Endometrial microvascular endothelial cells (primary cell): ENCODE measurements around the gene CLEC4F. TPM values are rescaled to one million over a fixed set of nuclear protein-coding genes. Genes with fewer than 3 reads are reported as not detected.

ENCODE experiments used
- in situ Hi-C: cut with HindIII; loops from 2 replicates; pipeline ENCODE4 v1.10.0; 2017; ENCODE audit warnings: low sequenced_read_pairs, low pct_unique_long_range_greater_than_20kb; ENCODE audit errors: inconsistent ontology term
- total RNA-seq: library from RNA; depleted of rRNA; stranded (reverse); fragments of >200 nt; gene quantifications from one replicate; pipeline ENCODE4 v1.2.3, GENCODE V29; 2015; ENCODE audit errors: inconsistent ontology term

Gene CLEC4F
- total RNA-seq, 1 donor from 2014 or later, result not detected

DNA sequence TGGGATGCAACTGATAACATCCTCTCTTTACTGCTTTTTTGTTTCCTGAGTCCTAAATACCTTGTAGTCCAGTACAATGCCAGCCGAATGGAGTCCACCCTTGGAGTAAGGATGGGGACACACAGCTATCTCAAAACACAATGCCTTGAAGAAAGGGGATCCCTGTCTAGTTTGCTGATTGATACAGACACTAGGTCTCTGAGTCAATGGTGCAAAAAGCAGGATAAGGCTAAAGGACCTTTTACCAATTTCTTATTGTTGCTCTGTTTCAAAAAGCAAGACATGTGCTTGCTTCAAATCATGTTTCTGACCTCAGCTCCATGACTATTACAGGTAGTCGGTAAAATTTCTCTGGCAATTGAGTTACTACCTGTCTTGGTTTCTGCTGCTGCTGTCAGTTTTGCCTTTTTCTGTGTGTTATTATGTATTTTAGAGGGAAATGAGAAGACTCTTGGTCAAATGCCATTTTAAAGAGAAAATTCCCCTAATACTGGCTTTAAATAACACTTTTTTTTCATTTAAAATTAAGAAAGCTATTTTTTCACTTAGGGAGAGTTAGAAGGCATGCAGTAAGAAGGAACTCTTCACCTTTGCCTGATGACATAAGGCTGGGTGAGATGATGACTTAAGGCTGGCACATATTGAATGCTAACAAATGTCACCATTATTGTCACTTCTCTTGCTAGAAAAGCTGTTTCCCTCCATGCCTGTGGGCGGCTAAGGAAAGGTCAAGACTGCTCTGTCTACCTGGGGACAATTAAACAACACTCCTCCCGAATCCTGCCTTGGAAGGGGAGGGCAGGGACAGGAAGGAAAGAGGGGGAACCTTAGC is 25.0 kb downstream of the CLEC4F start:
- in situ Hi-C loops, result no loop called here

DNA sequence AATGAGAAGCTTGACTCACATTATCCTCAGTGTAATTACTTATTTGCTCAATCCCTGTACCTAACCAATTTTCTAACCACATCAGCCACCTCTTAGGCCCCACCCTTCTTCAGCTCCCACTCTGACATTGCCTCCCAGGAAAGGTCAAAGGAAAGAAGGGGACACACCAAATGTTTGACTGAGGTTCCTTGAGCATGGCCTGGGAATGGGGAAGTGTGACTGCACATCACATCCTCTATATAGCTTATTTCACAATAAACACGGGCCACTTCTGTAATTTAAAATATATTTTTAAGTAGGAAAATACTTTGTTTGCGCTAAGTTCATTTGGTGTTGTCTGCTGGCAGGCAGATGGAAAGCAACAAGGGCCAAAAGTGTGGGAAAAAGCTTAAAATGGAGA is 26.9 kb downstream of the CLEC4F start:
- in situ Hi-C loops, result no loop called here

DNA sequence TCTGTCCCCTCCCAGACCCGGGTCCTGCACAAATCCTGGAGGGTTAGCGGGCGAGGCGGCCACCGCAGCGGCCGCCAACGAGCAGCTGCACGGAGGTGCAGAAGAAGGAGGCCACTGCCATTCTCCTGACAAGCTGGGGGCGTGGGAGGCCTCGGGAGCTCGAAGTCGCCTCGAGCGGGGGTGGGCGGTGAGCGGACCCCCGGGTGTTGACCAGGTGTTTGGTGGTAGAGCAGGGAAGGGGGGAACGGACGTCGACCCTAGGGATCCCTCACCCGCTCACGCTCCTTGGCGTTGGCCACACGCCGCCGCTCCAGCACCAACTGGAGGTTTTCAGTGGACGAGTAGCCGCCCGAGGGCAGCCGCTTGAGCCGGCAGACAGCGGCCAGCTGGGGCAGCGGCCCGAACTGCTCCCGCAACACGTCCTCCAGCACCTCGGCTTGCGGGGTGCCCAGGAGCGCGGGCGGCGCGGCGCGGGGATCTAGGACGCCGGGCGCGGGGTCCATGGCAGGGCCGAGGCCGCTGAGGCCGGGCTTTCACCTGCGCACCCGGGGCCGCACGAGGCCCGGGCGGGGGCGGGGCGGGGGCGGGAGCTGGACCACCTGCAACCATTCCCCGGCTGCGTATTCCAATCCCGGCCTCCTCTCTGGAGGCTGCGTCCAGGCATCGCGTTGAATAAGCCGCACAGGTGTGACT is 30.1 kb downstream of the CLEC4F start, which contains the start of gene FIGLA:
FIGLA (minus strand) TSS at position 508 of the 693 bp plus-strand sequence; CDS start at position 503, 5 bp downstream.
- in situ Hi-C loops, result no loop called here

DNA sequence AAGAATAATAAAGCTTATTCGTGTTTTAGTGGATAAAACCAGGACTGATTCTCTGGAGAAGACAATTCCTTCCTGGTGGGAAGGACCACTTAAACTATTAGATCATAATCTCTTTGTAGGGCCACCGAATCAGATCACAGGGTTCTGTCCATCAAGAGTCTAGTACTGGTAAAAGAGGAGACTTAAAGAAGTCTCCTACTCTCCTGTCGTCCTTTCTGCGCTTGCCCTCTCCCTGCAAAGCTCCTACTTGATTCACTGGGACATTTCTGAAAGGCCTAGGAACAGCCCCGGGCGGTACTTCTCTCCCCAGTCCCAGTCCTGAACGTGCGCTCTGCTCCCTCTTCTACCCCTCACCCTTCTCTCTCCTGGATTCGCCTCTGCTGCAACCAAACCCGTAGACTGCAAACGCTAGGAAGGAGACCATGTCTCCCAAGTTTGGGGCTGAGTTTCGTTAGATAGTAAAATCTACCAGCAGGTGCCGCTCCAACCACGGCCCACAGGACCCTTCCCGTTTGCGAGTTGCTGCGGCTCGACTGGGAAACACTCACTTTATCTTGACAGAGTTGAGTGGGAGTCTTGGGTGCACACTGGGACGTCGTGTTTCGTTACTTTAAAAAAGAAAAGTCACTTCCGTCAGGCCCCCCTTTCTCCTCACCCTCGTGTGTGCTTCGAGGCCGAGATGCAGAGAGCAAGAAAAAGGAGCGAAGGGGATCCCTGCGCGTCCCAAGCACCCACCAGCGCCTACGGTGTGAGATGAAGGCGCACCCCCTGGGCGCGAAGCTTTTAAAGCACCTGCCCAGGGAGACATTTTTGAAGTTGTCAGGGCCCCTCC is 30.9 kb downstream of the CLEC4F start:
- in situ Hi-C loops, result no loop called here

DNA sequence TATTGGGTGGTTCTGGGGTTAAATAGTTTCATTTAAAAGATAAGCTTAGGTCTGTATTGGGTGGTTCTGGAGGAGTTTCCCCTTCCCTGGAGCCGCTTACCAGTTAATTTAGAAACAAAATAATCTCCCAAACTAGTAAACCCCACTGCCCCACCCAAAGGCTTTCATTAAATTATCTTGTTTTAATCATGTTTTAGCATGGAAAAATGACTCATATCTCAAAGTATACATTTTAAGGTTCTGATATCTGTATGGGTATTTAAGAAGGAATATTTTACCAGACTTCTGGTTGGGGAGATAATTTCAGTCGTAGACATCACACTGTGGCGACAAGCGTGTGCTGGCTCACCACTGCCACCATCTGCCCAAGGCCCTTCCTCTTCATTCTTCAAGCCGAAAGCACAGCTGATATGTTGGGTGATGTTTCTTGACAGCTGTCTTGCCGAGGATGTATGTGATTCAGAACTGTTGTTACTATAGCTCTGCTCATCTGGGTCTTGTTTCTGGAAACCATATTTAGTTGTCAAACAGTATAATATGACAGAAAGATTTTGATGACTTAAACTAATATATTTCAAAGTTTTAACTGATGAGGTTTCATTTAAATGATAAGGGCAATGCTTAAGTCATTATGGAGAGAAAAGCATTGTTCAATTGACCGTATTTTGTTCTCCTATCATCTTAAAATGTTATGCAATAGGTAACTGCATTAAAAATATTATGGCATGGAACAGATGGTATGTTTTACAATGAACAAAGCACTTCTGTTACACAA is 35.1 kb downstream of the CLEC4F start:
- in situ Hi-C loops, result no loop called here

DNA sequence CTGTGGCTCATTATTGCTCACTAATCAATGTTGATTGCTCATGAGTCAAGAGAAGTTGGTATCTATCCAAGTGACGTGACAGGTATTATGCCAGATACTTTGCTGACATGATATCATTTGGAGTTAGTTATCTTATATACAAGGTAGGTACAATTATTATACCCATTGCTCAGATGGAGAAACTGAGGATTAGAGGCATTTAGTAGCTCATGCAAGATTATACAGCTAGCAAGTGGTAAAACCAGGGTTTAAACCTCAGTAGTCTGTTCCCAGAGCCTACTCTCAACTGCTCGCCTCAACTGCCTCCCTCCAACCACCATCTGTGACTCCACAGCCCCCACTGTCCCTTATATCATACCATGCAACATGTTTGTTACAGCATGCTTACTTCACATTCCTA is 36.1 kb downstream of the CLEC4F start:
- in situ Hi-C loops, result no loop called here

DNA sequence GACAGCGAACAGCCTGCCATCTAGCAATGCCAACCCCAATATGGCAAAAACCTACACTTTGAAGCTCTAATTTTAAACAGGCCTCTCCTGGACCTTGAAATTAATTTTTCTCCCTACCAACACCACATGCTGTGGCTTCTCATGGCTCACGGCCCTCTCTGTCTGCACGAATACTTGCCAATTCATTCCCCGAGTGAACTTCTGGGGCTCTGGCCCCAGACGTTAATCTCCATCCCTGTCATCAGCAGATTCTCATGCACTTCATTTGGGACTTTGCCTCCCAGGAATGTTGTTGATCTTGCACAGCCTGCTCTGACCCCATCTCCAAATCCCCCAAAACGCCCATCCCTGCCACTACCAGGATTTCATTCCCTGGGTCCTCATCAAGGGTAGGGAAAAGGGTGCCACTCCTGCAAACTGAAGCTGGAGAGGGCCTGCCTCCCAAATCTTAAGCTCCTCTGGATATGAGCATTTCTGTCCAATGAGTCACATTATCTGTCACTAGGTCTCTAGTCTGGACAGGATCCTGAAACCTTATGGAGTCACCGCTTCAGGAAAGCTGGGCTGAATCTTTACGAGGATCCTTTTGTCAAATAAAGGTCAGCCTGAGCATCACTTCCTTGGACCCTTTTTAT is 40.4 kb downstream of the CLEC4F start:
- in situ Hi-C loops, result no loop called here

DNA sequence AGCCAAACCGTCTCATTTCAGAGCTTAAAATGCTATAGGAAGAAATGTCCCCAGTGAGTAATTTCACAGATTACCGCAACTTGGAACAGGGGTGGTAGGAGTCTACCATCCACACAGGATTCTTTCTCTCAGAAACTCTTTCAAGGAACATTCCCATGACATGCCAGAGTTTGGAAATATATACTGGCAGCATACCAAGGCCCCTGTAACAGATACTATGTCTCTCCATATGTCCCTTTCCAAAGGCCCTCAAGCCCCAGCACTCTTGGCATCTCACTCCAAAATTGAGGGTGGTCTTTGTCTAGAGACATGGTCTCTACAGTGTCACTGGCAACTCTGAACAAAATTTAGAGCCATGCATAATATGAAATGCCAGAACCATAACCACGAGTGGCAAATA is 40.9 kb downstream of the CLEC4F start:
- in situ Hi-C loops, result no loop called here

DNA sequence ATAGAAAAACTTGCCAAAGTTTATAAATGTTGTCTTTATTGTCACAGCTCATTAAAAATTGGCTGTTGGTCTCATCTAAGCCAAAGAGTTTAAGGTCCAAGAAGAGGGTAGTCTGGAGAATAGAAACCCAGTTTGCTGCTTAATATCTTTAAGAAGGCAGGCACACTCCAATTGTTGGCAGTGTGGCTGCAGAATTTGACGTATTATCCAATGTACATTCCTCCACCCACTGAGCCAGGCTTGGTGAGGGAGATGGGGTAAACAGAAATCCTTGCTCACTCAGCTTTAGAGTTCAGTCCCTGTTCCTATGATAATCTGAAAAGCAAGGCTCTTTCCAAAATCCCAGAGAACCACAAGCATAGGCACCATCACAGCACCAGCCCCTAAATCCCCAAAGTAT is 41.7 kb downstream of the CLEC4F start:
- in situ Hi-C loops, result no loop called here

DNA sequence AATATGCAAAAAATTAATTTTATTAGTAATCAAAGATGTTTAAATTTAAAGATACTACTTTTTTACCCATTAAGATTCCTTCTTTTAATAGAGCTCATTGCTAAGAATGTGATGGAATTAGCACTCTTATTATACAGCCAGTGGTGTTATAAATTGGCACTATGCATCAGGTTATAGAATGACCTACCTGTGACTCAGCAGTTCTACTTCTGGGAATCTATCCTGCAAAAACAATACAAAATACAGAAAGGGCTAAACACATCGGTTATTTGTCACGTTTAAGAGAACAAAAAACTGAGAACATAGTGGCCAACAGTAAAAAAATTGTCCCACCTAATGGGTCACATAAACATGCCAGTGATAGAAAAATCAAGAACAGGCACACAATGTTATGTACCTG is 42.9 kb downstream of the CLEC4F start:
- in situ Hi-C loops, result no loop called here

DNA sequence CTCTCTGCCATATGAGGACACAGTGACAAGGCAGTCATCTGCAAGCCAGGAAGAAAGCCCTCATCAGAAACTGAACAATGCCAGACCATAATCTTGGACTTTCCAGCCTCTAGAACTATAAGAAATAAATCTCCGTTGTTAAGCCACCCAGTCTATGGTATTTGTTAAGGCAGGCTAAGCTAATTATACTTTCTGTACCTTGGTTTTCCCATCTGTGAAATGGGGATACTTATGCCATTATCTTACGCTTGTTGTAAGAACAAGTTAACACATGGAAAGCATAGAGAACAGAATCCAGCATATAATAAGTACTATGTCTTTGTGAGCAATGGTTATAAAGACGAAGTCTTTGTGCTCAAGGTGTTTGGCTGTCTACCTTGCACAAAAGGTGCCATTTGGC is 44.1 kb downstream of the CLEC4F start:
- in situ Hi-C loops, result no loop called here

DNA sequence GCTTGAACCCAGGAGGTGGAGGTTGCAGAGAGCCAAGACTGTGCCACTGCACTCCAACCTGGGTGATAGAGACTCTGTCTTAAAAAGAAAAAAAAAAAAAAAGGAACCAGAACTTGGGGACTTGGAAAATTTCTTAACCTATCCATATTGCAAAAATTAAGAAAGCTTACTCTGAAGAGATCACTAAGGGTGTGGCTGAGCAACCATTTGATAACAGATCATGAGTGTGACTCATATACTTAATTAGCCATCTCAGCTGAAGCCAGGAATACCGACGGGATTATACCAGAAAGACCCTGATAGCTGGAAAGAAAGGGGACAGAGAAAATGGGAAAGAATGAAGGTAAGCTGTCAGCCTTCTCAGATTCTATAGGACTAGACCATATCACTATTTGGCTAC is 45.3 kb downstream of the CLEC4F start:
- in situ Hi-C loops, result no loop called here

DNA sequence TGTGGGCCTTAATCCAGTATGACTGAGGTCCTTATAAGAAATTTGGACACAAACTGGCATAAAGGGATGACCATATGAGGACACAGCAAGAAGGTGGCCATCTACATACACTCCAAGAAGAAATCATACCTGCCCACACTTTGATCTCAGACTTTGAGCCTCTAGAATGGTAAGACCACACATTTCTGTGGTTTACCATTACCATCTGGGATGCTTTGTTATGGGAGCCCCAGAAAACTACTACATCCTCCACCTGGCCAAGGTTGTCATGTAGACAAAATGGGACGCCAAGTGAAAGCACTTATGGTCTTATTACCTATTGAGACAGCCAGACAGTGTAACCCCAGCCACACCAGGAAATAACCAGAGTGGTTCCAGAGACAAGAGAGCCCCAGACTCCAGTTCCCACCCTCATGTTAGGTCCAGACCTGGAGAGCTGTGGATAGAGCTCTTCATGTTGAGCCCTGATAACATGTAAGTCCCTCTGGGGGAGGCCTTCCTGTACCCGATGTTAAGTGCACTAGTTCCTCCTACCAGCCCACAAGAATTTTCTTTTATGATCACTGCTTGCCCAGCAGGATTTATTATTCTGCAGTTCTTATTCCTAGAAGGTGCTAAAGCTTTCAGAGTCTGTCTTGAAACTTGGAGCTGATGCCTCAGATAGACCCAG is 47.8 kb downstream of the CLEC4F start:
- in situ Hi-C loops, result no loop called here

DNA sequence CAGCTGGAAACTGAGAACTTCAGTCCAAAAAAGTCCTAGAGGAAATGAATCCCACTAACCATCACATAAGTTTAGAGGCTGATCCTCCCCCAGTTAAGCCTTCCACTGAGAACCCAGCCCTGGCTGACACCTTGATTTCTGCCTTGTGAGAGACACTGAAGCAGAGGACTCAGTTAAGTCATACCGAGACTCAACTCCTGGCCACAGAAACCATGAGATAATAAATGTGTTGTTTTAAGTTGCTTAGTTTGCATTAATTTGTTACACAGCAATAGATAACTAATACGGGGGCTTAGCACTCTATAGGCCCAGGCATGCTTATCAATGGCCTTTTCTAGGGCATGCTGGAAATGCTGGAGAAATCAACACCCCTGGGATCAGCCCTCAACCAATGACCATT is 49.0 kb downstream of the CLEC4F start:
- in situ Hi-C loops, result no loop called here

DNA sequence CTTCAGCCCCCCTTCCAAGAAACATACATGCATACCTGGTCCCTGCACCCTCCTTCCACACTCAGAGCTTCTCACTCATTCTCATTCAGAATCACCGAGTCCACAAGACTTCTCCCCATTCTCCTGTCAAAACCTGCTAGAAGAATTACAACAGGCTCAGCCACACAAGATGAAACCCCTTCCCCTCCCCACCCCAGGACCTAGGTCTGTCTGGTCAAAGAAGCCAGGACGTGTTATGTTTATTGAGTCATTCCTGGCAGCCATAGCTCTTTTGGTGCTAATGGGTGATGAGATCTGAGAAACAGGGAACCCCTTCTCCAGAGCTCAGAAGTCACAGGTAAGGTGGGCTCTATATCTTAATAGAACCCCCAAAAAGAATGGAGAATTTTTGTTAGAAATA is 50.9 kb downstream of the CLEC4F start:
- in situ Hi-C loops, result no loop called here

DNA sequence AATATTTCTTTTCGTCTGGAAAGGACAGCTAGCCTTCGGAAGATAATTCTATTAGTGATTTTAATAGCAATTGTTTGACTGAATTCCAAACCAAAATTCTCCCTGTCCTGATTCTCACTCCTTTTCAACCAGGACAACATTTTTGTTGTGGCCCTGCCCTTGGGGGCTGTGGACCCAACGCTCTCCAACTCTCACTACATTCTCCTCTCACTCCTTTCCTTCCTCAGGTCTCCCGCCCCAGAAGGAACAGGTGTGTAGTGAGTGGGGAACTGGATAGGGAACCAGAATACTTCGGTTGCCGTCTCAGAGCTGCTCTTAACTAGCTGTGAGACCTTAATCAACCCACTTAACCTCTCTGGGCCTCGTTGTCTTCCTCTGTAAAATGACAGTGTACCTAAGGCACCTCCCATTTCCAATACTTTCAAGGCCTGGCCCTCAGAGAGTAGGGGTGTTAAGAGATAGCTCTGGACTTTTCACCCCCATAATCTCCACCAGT is 51.8 kb downstream of the CLEC4F start:
- in situ Hi-C loops, result no loop called here

DNA sequence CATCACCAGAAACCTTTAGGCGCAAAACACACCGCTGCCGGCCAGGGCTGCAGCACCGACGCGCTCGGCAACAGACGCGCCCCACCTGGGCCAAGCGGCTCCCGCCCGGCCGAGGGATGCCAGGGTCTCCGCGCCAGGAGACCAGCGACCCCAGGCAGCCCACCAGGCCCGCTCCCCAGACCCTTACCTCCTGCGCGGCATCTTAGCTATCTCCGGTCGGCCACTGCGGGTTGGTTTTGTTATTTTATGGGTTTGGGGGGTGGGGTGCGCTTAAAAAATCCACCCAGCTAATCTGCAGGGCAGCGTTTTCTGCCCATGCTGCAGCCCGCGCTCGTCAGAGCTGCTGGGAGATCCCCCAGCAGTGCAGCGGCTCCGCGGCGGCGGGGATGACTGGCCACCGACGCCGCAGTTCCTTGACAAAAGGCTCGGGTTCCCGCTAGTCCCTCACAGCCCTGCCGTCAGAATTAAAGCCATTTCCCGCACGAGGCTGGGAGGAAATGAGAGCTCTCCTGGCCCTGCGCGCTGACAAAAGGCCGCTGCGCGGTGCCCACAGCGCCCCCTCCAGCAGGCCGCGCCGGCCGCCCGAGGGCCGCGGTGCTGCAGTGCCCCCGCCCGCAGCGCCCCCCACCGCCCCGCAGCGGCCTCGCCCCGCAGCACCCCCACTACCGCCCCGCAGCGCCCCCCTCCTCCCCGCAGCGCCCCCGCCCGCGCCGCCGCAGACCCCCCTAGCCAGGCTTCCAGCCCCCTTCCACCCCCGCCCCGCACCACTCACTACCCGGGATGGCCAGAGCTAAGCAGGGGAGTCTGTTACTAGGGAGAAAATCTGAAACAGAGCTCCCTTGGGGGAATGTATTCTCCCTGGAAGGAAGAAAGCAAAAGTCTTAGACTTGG is 52.5 kb downstream of the CLEC4F start, which contains the start of gene ADD2:
ADD2 (minus strand) TSS at position 502 of the 891 bp plus-strand sequence. CDS start 61,792 bp downstream, outside the sequence.
- in situ Hi-C loops, result no loop called here
